SU-DHL-6 (cell line): ENCODE results near the gene GSN.

Experiments used
- EZH2phosphoT487 ChIP-seq: fragments of 200-600 bp; sonication (generic), shearing (Covaris generic); conservative IDR thresholded peaks from 2 replicates; pipeline ENCODE4 v1.6.1; 2018; ENCODE audit warnings: mild to moderate bottlenecking, antibody characterized with exemption, low read length, moderate library complexity, mixed read lengths
- TF ChIP-seq, protein P1 (sequence below): fragments of 200-600 bp; sonication (generic); IDR thresholded peaks from one replicate; pipeline ENCODE4 v1.5.1; 2017; ENCODE audit warnings: antibody characterized with exemption, mild to moderate bottlenecking, low read length, moderate library complexity; ENCODE audit not compliant: insufficient read depth, poor library complexity, severe bottlenecking

DNA sequence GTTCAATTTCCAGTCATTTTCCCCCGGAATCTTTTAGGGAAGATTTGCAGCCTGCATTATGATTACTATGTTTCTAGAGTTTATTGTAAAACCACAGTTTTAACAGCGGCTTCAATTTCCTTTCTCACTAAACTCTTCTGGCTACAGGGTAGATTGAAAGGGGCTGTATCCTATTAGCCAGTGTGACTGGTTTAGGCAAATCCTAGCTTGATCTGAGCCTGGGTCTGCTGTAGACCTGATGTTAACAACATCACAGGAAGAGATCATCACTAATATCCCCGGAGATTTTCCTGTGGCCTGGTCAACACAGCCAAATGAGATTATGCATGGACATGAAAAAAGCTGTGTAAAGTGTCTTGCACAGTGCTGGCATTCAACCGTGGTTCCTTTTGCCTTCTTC is 68.7 kb downstream of the GSN start:
- TF ChIP-seq, protein P1, sequence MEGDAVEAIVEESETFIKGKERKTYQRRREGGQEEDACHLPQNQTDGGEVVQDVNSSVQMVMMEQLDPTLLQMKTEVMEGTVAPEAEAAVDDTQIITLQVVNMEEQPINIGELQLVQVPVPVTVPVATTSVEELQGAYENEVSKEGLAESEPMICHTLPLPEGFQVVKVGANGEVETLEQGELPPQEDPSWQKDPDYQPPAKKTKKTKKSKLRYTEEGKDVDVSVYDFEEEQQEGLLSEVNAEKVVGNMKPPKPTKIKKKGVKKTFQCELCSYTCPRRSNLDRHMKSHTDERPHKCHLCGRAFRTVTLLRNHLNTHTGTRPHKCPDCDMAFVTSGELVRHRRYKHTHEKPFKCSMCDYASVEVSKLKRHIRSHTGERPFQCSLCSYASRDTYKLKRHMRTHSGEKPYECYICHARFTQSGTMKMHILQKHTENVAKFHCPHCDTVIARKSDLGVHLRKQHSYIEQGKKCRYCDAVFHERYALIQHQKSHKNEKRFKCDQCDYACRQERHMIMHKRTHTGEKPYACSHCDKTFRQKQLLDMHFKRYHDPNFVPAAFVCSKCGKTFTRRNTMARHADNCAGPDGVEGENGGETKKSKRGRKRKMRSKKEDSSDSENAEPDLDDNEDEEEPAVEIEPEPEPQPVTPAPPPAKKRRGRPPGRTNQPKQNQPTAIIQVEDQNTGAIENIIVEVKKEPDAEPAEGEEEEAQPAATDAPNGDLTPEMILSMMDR, result no peak
- no peak for TF ChIP-seq EZH2phosphoT487
